Neural cell (in vitro differentiated cells): ENCODE data around the gene PPOX.

ENCODE experiments used
- SMC3 ChIP-seq: fragments of 450-650 bp; conservative IDR thresholded peaks from 2 replicates; pipeline ENCODE4 v1.6.1; 2014; ENCODE audit warnings: antibody characterized with exemption, mild to moderate bottlenecking, moderate library complexity; ENCODE audit not compliant: poor library complexity
- TF ChIP-seq, protein P1 (sequence below): fragments of 450-650 bp; IDR thresholded peaks from 2 replicates; pipeline ENCODE4 v1.5.1; 2014; ENCODE audit warnings: antibody characterized with exemption, mild to moderate bottlenecking, moderate library complexity; ENCODE audit not compliant: poor library complexity, severe bottlenecking

DNA sequence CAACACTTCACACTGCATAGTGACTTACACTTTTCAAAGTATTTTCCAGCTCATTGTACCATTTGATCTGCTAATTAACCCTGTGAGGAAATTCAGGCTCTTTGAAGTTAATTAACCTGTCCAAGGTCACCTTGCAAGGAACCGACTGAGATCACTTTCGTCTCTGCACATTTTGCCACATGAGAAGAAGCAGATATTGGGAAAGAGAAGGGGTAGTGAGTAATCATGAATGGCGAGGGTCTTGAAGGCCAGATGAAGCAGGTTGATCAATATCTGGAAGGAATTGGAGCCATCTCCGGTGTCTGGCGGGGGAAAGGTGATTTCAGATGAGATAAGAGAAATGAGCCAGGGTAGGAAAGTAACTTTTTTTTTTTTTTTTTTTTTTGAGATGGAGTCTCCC is 53.8 kb downstream of the PPOX start:
- no peak for TF ChIP-seq SMC3
- TF ChIP-seq, protein P1, sequence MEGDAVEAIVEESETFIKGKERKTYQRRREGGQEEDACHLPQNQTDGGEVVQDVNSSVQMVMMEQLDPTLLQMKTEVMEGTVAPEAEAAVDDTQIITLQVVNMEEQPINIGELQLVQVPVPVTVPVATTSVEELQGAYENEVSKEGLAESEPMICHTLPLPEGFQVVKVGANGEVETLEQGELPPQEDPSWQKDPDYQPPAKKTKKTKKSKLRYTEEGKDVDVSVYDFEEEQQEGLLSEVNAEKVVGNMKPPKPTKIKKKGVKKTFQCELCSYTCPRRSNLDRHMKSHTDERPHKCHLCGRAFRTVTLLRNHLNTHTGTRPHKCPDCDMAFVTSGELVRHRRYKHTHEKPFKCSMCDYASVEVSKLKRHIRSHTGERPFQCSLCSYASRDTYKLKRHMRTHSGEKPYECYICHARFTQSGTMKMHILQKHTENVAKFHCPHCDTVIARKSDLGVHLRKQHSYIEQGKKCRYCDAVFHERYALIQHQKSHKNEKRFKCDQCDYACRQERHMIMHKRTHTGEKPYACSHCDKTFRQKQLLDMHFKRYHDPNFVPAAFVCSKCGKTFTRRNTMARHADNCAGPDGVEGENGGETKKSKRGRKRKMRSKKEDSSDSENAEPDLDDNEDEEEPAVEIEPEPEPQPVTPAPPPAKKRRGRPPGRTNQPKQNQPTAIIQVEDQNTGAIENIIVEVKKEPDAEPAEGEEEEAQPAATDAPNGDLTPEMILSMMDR = no peak
